Neural cell (in vitro differentiated cells): ENCODE data around the gene GASK1B.

ENCODE experiments used
- CTCF ChIP-seq: fragments of 450-650 bp; IDR thresholded peaks from 2 replicates; pipeline ENCODE4 v1.5.1; 2014; ENCODE audit warnings: antibody characterized with exemption, mild to moderate bottlenecking, moderate library complexity; ENCODE audit not compliant: poor library complexity, severe bottlenecking
- EZH2 ChIP-seq: fragments of 200-600, 300-800 bp; shearing (Covaris generic), sonication (generic); IDR thresholded peaks from 2 replicates; pipeline ENCODE4 v1.6.1; 2014; ENCODE audit warnings: antibody characterized with exemption, low read length, borderline replicate concordance, mild to moderate bottlenecking; ENCODE audit not compliant: insufficient read depth, poor library complexity, severe bottlenecking

DNA sequence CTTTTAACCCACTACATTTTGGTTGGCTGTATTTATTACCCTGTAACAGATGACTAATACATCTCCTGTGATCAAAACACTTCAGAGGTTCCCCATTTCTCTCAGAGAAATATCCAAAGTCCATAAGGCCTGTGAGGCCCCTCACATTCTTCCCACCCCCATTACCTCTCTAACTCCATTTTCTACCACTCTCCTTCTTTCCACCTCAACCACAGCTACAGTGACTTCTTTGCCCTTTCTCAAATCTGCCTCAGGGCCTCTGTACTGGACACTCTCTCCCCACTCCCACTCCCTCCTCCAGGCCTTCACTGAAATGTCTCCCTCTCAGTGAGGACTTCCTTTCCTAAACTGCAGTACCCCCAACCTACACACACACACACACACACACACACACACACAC, 29.1 kb upstream of the GASK1B start:
- TF ChIP-seq CTCF (no peak), EZH2 (no peak)
